ENCODE data around the gene NOLC1.

NOLC1 gene

GRCh38 chr10:102140913-102141540, 11.2 kb upstream of the NOLC1 start:
- no peak for TF ChIP-seq CTCF (IDR thresholded peaks at IDR 0.05)

- TF ChIP-seq CTCF (IDR thresholded peaks at IDR 0.05): no peak
Measured at GRCh38 chr10:102141583-102142107, 10.5 kb upstream of the NOLC1 start.

GRCh38 chr10:102146971-102147428, 5.2 kb upstream of the NOLC1 start:
- TF ChIP-seq CTCF (IDR thresholded peaks at IDR 0.05): no peak

- TF ChIP-seq CTCF (IDR thresholded peaks at IDR 0.05): no peak
Measured at GRCh38 chr10:102147561-102147960, 4.6 kb upstream of the NOLC1 start.

- TF ChIP-seq CTCF (IDR thresholded peaks at IDR 0.05): no peak
Measured at GRCh38 chr10:102148275-102148674, 3.9 kb upstream of the NOLC1 start.

GRCh38 chr10:102150970-102151773, 1.0 kb upstream of the NOLC1 start:
- TF ChIP-seq CTCF (IDR thresholded peaks at IDR 0.05): no peak

GRCh38 chr10:102152545-102152890, 329 bp downstream of the NOLC1 start:
- TF ChIP-seq CTCF (IDR thresholded peaks at IDR 0.05): no peak
